Activated CD8-positive, alpha-beta T cell treated with anti-CD3 and anti-CD28 coated beads for 36 hours (primary cell): ENCODE results near the gene TMEM150A. TPM values are rescaled to one million over a fixed set of nuclear protein-coding genes. Genes with fewer than 3 reads are reported as not detected.
"Not testable (repeated sequence)": the region's sequence is repeated elsewhere in the genome, so short reads cannot be mapped to it uniquely, and the experiment has no call there.

Source experiments
- ATAC-seq: fragments of 200-7000 bp; cut with Tn5 transposase; one replicate; pipeline ENCODE4 v1.10.0; 2021; ENCODE audit warnings: mild to moderate bottlenecking, moderate library complexity
- CTCF ChIA-PET: fragments of 350-600 bp; sonication (Branson Sonifier 250); formaldehyde crosslinking; loops from one replicate; lab custom pipeline; 2021; ENCODE audit warnings: antibody characterized with exemption; lab: Charles Lee
- POLR2A ChIA-PET: fragments of 350-600 bp; sonication (Branson Sonifier 250); formaldehyde crosslinking; loops from one replicate; lab custom pipeline; 2021; ENCODE audit warnings: antibody characterized with exemption; lab: Charles Lee
- DNase-seq: peaks from one replicate; pipeline ENCODE4 v3.0.0-alpha.2; 2020
- H3K27ac Mint-ChIP-seq: one replicate; pipeline ENCODE4 v1.8.0; 2021; ENCODE audit warnings: mild to moderate bottlenecking, mixed read lengths
- H3K27me3 Mint-ChIP-seq: one replicate; pipeline ENCODE4 v1.8.0; 2021; ENCODE audit warnings: mixed read lengths
- H3K36me3 Mint-ChIP-seq: one replicate; pipeline ENCODE4 v1.8.0; 2021; ENCODE audit warnings: low read depth, mixed read lengths
- H3K4me1 Mint-ChIP-seq: one replicate; pipeline ENCODE4 v1.8.0; 2021; ENCODE audit warnings: low read depth, mixed read lengths
- H3K4me3 Mint-ChIP-seq: one replicate; pipeline ENCODE4 v1.8.0; 2021; ENCODE audit warnings: mild to moderate bottlenecking, moderate library complexity, mixed read lengths
- H3K9me3 Mint-ChIP-seq: one replicate; pipeline ENCODE4 v1.8.0; 2021; ENCODE audit warnings: mixed read lengths
- CTCF ChIP-seq: fragments of 200-600 bp; IDR thresholded peaks from one replicate; pipeline ENCODE4 v1.8.0; 2022; ENCODE audit warnings: antibody characterized with exemption, mild to moderate bottlenecking
- intact Hi-C: fragments of 100-400 bp; cut with micrococcal nuclease; formaldehyde crosslinking; loops from one replicate; pipeline ENCODE4 v1.10.0; 2022
- total RNA-seq, 2 experiments: library from RNA; stranded (reverse); gene quantifications; one replicate each; pipeline ENCODE4 v1.2.3, GENCODE V29; 2021

Gene TMEM150A
- total RNA-seq, 2 experiments from 2014 or later = 1.0 to 1.2 TPM

- Mint-ChIP-seq H3K4me3 (peak within 1 kb of the TSS; percentile 88), H3K36me3 (peaks cover 11% of the 10 kb centered on the region), H3K9me3 (no peaks in the 10 kb centered on the region), H3K27me3 (no peaks in the 10 kb centered on the region), H3K4me1 (peaks cover 36% of the 10 kb centered on the region), H3K27ac (peak within 1 kb of the TSS; percentile 98)
- DNase-seq (peak; percentile 97), ATAC-seq (peak; percentile 100)
- POLR2A ChIA-PET = interaction anchor here (0.5 to 3.3 kb wide), 16 partner anchors 8 to 241 kb away, joined by 3 to 15 read pairs (median 6); partner anchors contain the start of genes C2orf68, ELMOD3, GGCX and MAT2A
- intact Hi-C loops = no loop called here
- no peak for TF ChIP-seq CTCF
- CTCF ChIA-PET = interaction anchor here (0.7 to 4.1 kb wide), 9 partner anchors 10 to 176 kb away, joined by 3 to 14 read pairs (median 5); partner anchors contain the start of gene VAMP8
Observed at GRCh38 chr2:85595301-85596025, 7.0 kb downstream of the TMEM150A start, which contains the start of gene RNF181. Gene RNF181, plus strand, starts transcription at chr2:85595745. Its CDS starts 19 bp downstream, at chr2:85595764.

DNA sequence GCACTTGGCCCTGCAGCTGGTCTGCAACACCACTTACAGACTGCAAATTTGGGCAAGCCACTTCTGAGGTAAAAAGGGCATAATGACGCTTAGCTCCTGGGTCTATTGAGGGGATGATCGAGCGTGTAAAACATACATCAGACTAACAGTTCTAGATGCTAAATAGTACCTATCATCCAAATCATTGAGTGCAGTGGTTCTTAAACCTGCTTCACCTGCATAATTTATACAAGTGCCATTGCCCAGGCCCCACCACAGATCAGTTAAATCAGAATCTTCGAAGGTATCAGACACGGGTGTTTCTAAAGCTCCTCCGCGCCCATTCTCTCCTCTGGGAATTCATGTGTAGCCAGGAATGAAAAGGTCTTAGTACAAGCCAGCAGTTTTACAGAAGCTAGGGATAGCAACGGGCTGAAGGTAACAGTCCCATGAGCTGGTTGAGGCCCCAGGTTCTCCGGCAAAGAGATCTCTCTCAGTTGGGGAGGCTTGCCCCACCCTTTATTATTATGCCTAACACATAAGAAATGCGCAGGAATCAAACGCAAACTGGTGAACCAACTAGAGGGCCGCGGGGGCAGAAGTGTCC lies 7.7 kb downstream of the TMEM150A start:
- Mint-ChIP-seq H3K9me3 (no peaks in the 10 kb centered on the region), H3K27me3 (no peaks in the 10 kb centered on the region), H3K27ac (peak overlapping the region; percentile 98), H3K4me3 (peak overlapping the region; percentile 88), H3K4me1 (peaks cover 31% of the 10 kb centered on the region), H3K36me3 (peaks cover 11% of the 10 kb centered on the region)
- DNase-seq (no peak), ATAC-seq (no peak)
- POLR2A ChIA-PET = interaction anchor here (0.7 to 3.3 kb wide), 12 partner anchors 9 to 56 kb away, joined by 3 to 15 read pairs (median 6); partner anchors contain the start of genes C2orf68, GGCX, MAT2A and USP39
- intact Hi-C loops = no loop called here
- TF ChIP-seq CTCF = no peak
- CTCF ChIA-PET = interaction anchor here (1.0 to 4.1 kb wide), 6 partner anchors 10 to 43 kb away, joined by 3 to 14 read pairs (median 5); partner anchors contain the start of gene VAMP8

DNA sequence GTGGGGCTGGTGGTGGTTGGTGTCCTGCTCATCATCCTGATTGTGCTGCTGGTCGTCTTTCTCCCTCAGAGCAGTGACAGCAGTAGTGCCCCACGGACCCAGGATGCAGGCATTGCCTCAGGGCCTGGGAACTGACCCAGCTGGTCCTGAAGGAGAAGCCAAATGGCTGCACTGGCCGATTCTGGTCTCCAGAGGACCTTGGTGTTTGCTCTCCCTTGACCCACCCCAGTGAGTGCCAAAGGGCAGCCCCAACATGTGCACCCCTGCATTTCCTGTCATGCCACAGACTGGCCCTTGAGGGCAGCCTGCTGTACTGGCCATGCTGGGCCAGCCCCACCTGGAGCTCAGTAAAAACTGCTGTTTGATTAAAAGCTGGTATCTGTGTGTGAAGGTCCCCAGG lies 9.5 kb downstream of the TMEM150A start:
- CTCF ChIA-PET = interaction anchor here (1.2 kb wide), 1 partner anchor 8 kb away, joined by 4 read pairs; no protein-coding TSS in a partner anchor
- no peak overlapping the region for H3K4me3 Mint-ChIP-seq
- POLR2A ChIA-PET = interaction anchor here (0.6 to 2.6 kb wide), 6 partner anchors 9 to 54 kb away, joined by 3 to 10 read pairs (median 4); partner anchors contain the start of genes MAT2A and USP39
- H3K36me3 Mint-ChIP-seq = peaks cover 11% of the 10 kb centered on the region
- DNase-seq = no peak
- no peak overlapping the region for H3K27ac Mint-ChIP-seq
- intact Hi-C loops = no loop called here
- no peak for ATAC-seq
- peaks cover 19% of the 10 kb centered on the region for H3K4me1 Mint-ChIP-seq
- no peaks in the 10 kb centered on the region for H3K9me3 Mint-ChIP-seq
- H3K27me3 Mint-ChIP-seq = no peaks in the 10 kb centered on the region
- no peak for TF ChIP-seq CTCF

- CTCF ChIA-PET = interaction anchor here (1.2 to 2.0 kb wide), 2 partner anchors 9 to 11 kb away, joined by 4 to 6 read pairs; partner anchors contain the start of gene TMEM150A
- H3K4me3 Mint-ChIP-seq, H3K27me3 Mint-ChIP-seq, H3K36me3 Mint-ChIP-seq, DNase-seq, intact Hi-C loops, H3K9me3 Mint-ChIP-seq, H3K27ac Mint-ChIP-seq, ATAC-seq: not testable (repeated sequence)
- POLR2A ChIA-PET = interaction anchor here (0.6 to 2.6 kb wide), 4 partner anchors 9 to 53 kb away, joined by 3 to 10 read pairs (median 5); partner anchors contain the start of genes MAT2A and USP39
- H3K4me1 Mint-ChIP-seq = peaks cover 23% of the 10 kb centered on the region
Observed at GRCh38 chr2:85592299-85592698, 10.2 kb downstream of the TMEM150A start.

GRCh38 chr2:85591563-85591962 lies 10.9 kb downstream of the TMEM150A start:
- no peak overlapping the region for H3K27ac Mint-ChIP-seq
- CTCF ChIA-PET = interaction anchor here (0.7 to 2.0 kb wide), 3 partner anchors 7 to 40 kb away, joined by 3 to 6 read pairs (median 3); partner anchors contain the start of gene TMEM150A
- TF ChIP-seq CTCF = no peak
- DNase-seq (no peak), ATAC-seq (no peak)
- H3K4me1 Mint-ChIP-seq = peaks cover 16% of the 10 kb centered on the region
- intact Hi-C loops = no loop called here
- H3K36me3 Mint-ChIP-seq = peaks cover 4% of the 10 kb centered on the region
- H3K9me3 Mint-ChIP-seq = no peaks in the 10 kb centered on the region
- H3K27me3 Mint-ChIP-seq = no peaks in the 10 kb centered on the region
- no peak overlapping the region for H3K4me3 Mint-ChIP-seq
- POLR2A ChIA-PET = interaction anchor here (1.1 to 2.5 kb wide), 5 partner anchors 13 to 52 kb away, joined by 3 to 10 read pairs (median 8); partner anchors contain the start of genes C2orf68, MAT2A and VAMP8
